Astrocyte of the spinal cord (primary cell): ENCODE results near the gene SERPINI2.

Experiments
- DNase-seq: peaks from one replicate; pipeline ENCODE4 v3.0.0; 2011; ENCODE audit warnings: low read depth, low spot score
- H3K4me3 ChIP-seq: 2 replicates; pipeline ENCODE4 v1.5.1; 2011; ENCODE audit warnings: low read depth, mild to moderate bottlenecking, low read length, moderate library complexity
- in situ Hi-C: cut with HindIII; loops from 2 replicates; pipeline ENCODE4 v1.10.0; 2017; ENCODE audit warnings: low sequenced_read_pairs
- TF ChIP-seq, protein P1 (sequence below): IDR thresholded peaks from 2 replicates; pipeline ENCODE4 v1.5.1; 2012; ENCODE audit warnings: low read depth, mild to moderate bottlenecking, low read length, inconsistent platforms

The SERPINI2 gene

DNA sequence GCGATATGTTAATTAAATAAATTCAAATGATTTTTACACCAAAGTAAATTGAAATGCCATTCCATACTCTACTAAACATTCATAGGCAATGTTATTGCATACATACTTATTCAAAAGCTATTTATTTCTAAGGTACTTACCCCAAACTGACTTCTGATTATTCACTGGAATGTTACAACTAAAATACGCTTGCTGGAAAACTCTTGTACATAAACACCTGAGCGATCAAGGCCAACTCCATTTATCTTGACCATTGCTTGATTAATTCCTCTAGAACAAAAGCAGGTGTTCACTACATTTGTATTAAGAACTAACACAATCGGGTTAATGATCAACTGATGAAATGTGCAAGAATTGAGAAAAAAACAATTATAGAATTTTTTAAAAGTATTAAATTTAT is at the start of gene SERPINI2:
TSS of gene SERPINI2 (minus strand) at position 180 of the 400 bp plus-strand sequence. CDS start 2,208 bp downstream, outside the sequence.
- in situ Hi-C loops = no loop called here
- DNase-seq = no peak
- TF ChIP-seq, protein P1, sequence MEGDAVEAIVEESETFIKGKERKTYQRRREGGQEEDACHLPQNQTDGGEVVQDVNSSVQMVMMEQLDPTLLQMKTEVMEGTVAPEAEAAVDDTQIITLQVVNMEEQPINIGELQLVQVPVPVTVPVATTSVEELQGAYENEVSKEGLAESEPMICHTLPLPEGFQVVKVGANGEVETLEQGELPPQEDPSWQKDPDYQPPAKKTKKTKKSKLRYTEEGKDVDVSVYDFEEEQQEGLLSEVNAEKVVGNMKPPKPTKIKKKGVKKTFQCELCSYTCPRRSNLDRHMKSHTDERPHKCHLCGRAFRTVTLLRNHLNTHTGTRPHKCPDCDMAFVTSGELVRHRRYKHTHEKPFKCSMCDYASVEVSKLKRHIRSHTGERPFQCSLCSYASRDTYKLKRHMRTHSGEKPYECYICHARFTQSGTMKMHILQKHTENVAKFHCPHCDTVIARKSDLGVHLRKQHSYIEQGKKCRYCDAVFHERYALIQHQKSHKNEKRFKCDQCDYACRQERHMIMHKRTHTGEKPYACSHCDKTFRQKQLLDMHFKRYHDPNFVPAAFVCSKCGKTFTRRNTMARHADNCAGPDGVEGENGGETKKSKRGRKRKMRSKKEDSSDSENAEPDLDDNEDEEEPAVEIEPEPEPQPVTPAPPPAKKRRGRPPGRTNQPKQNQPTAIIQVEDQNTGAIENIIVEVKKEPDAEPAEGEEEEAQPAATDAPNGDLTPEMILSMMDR = no peak
- H3K4me3 ChIP-seq = no peak within 1 kb of the TSS

GRCh38 chr3:167521006-167521355 is 47.1 kb upstream of the SERPINI2 start:
- no peak for DNase-seq
- H3K4me3 ChIP-seq = no peak overlapping the region
- TF ChIP-seq, protein P1 = no peak
- in situ Hi-C loops = no loop called here

GRCh38 chr3:167520266-167521005 is 46.6 kb upstream of the SERPINI2 start:
- no peak for DNase-seq
- TF ChIP-seq, protein P1 = no peak
- H3K4me3 ChIP-seq = no peak overlapping the region
- in situ Hi-C loops = no loop called here

DNA sequence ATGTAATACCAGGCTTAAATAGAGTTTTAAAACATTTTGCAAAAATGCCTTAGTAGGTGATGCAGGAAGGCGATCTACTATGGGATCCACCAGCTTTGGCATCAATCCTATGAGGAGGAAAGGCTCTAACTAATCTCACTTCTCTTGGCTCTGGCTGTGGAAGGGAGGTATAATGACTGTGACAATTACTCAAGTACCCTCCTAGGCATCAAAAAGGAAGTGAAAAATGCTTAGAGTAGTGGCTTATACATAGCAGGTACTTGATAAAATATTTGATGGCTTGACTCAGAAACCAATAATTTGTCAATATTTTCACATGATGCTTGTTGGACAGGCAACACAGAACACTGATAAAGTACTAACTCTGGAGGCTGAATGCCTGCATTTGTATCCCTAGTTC is 34.1 kb upstream of the SERPINI2 start:
- no peak for DNase-seq
- in situ Hi-C loops = no loop called here
- TF ChIP-seq, protein P1 = no peak
- no peak overlapping the region for H3K4me3 ChIP-seq

DNA sequence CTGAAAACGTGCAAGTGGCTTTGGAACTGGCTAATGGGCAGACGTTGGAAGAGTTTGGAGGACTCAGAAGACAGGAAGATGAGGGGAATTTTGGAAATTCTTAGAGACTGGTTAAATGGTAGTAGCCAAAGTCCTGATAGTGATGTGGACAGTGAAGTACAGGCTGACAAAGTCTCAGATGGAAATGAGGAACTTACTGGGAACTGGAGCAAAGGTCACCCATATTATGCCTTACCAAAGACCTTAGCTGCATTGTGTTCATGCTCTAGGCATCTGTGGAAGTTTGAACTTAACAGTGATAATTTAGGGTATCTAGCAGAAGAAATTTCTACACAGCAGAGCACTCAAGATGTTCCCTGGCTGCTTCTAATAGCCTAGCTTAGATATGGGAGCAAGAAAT is 28.6 kb upstream of the SERPINI2 start:
- no peak for DNase-seq
- no peak overlapping the region for H3K4me3 ChIP-seq
- TF ChIP-seq, protein P1 = no peak
- in situ Hi-C loops = no loop called here

DNA sequence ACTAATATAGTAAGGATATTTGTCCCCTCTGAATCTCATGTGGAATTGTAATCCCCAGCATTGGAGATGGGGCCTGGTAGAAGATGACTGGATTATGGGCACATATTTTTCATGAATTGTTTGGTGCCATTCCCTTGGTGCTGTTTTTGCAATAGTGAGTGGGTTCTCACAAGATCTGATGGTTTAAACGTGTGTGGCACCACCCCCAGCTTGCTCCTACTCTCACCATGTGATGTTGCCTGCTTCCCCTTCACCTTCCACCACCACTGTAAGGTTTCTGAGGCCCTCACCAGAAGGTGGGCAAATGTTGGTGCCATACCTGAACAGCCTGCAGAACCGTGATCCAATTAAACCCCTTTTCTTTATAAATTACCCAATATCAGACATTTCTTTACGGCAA is 28.1 kb upstream of the SERPINI2 start:
- DNase-seq = no peak
- no peak overlapping the region for H3K4me3 ChIP-seq
- TF ChIP-seq, protein P1 = no peak
- in situ Hi-C loops = no loop called here
